ENCODE data around the gene C2orf69. TPM values are rescaled to one million over a fixed set of nuclear protein-coding genes. Genes with fewer than 3 reads are reported as not detected.

C2orf69 gene
- 10 to 100 TPM; 19.2 to 20.1 TPM for total RNA-seq

- peaks cover 32% of the 10 kb centered on the region for H3K4me1 Mint-ChIP-seq
- H3K27ac Mint-ChIP-seq: peak within 1 kb of the TSS; percentile 90
- peak; percentile 93 for DNase-seq
- peaks cover 25% of the 10 kb centered on the region for H3K36me3 Mint-ChIP-seq (ENCODE audit: low read depth)
- peaks cover 4% of the 10 kb centered on the region for H3K9me3 Mint-ChIP-seq
- CTCF ChIA-PET: interaction anchor here (0.8 to 1.5 kb wide), 3 partner anchors 20 to 171 kb away, joined by 3 to 5 read pairs (median 4); no protein-coding TSS in a partner anchor
- peak within 1 kb of the TSS; percentile 96 for H3K4me3 Mint-ChIP-seq
- POLR2A ChIA-PET: interaction anchor here (0.7 to 1.7 kb wide), 13 partner anchors 10 to 1869 kb away, joined by 3 to 7 read pairs (median 3); partner anchors contain the start of genes MAIP1, SGO2 and TYW5
- no peaks in the 10 kb centered on the region for H3K27me3 Mint-ChIP-seq
These were observed at the start of gene C2orf69 for GRCh38 chr2:199911052-199911876. C2orf69 (plus strand) TSS chr2:199911293; CDS start chr2:199911439, 146 bp downstream.

- no peak for DNase-seq
- ChIA-PET POLR2A (no interaction called here), CTCF (interaction anchor here (0.9 to 2.8 kb wide), 2 partner anchors 123 to 158 kb away, joined by 4 to 16 read pairs; no protein-coding TSS in a partner anchor)
- Mint-ChIP-seq H3K36me3 (ENCODE audit: low read depth) (no peaks in the 10 kb centered on the region), H3K4me1 (no peaks in the 10 kb centered on the region), H3K27ac (no peak overlapping the region), H3K27me3 (peaks cover 39% of the 10 kb centered on the region), H3K9me3 (no peaks in the 10 kb centered on the region), H3K4me3 (no peak overlapping the region)
These were observed 48.3 kb upstream of the C2orf69 start for GRCh38 chr2:199862788-199863187.

- H3K4me1 Mint-ChIP-seq: no peaks in the 10 kb centered on the region
- H3K4me3 Mint-ChIP-seq: no peak overlapping the region
- POLR2A ChIA-PET: no interaction called here
- no peak overlapping the region for H3K27ac Mint-ChIP-seq
- no peaks in the 10 kb centered on the region for H3K36me3 Mint-ChIP-seq (ENCODE audit: low read depth)
- peaks cover 49% of the 10 kb centered on the region for H3K27me3 Mint-ChIP-seq
- no peak for DNase-seq
- CTCF ChIA-PET: interaction anchor here (0.8 kb wide), 1 partner anchor 14 kb away, joined by 4 read pairs; no protein-coding TSS in a partner anchor
- H3K9me3 Mint-ChIP-seq: no peaks in the 10 kb centered on the region
These were observed 45.2 kb upstream of the C2orf69 start for GRCh38 chr2:199865905-199866304.

GRCh38 chr2:199868431-199869226, 42.5 kb upstream of the C2orf69 start:
- no peaks in the 10 kb centered on the region for H3K9me3 Mint-ChIP-seq
- H3K4me3 Mint-ChIP-seq: no peak overlapping the region
- no peak for DNase-seq
- H3K4me1 Mint-ChIP-seq: no peaks in the 10 kb centered on the region
- no peaks in the 10 kb centered on the region for H3K36me3 Mint-ChIP-seq (ENCODE audit: low read depth)
- H3K27ac Mint-ChIP-seq: no peak overlapping the region
- POLR2A ChIA-PET: no interaction called here
- CTCF ChIA-PET: no interaction called here
- H3K27me3 Mint-ChIP-seq: peaks cover 36% of the 10 kb centered on the region

GRCh38 chr2:199869227-199869541, 41.9 kb upstream of the C2orf69 start:
- peaks cover 5% of the 10 kb centered on the region for H3K9me3 Mint-ChIP-seq
- ChIA-PET CTCF (no interaction called here), POLR2A (no interaction called here)
- H3K27ac Mint-ChIP-seq: no peak overlapping the region
- H3K4me3 Mint-ChIP-seq: no peak overlapping the region
- H3K4me1 Mint-ChIP-seq: no peaks in the 10 kb centered on the region
- no peak for DNase-seq
- H3K27me3 Mint-ChIP-seq: peaks cover 34% of the 10 kb centered on the region
- peaks cover 3% of the 10 kb centered on the region for H3K36me3 Mint-ChIP-seq (ENCODE audit: low read depth)

GRCh38 chr2:199869653-199870052, 41.4 kb upstream of the C2orf69 start:
- Mint-ChIP-seq H3K9me3 (peaks cover 9% of the 10 kb centered on the region), H3K27ac (no peak overlapping the region), H3K27me3 (peaks cover 39% of the 10 kb centered on the region), H3K4me1 (no peaks in the 10 kb centered on the region), H3K4me3 (no peak overlapping the region), H3K36me3 (ENCODE audit: low read depth) (peaks cover 8% of the 10 kb centered on the region)
- ChIA-PET CTCF (no interaction called here), POLR2A (no interaction called here)
- DNase-seq: no peak

GRCh38 chr2:199870581-199870980, 40.5 kb upstream of the C2orf69 start:
- peaks cover 14% of the 10 kb centered on the region for H3K9me3 Mint-ChIP-seq
- H3K4me3 Mint-ChIP-seq: no peak overlapping the region
- no peak overlapping the region for H3K27ac Mint-ChIP-seq
- ChIA-PET CTCF (no interaction called here), POLR2A (no interaction called here)
- H3K36me3 Mint-ChIP-seq (ENCODE audit: low read depth): peaks cover 8% of the 10 kb centered on the region
- DNase-seq: no peak
- peaks cover 42% of the 10 kb centered on the region for H3K27me3 Mint-ChIP-seq
- no peaks in the 10 kb centered on the region for H3K4me1 Mint-ChIP-seq

- ChIA-PET CTCF (no interaction called here), POLR2A (no interaction called here)
- Mint-ChIP-seq H3K27me3 (peaks cover 25% of the 10 kb centered on the region), H3K27ac (no peak overlapping the region), H3K36me3 (ENCODE audit: low read depth) (peaks cover 8% of the 10 kb centered on the region), H3K4me1 (no peaks in the 10 kb centered on the region), H3K9me3 (peaks cover 14% of the 10 kb centered on the region), H3K4me3 (no peak overlapping the region)
- DNase-seq: no peak
These were observed 36.9 kb upstream of the C2orf69 start for GRCh38 chr2:199874209-199874608.

- H3K4me1 Mint-ChIP-seq: no peaks in the 10 kb centered on the region
- peaks cover 14% of the 10 kb centered on the region for H3K9me3 Mint-ChIP-seq
- no peak overlapping the region for H3K4me3 Mint-ChIP-seq
- H3K27me3 Mint-ChIP-seq: peaks cover 19% of the 10 kb centered on the region
- H3K27ac Mint-ChIP-seq: no peak overlapping the region
- H3K36me3 Mint-ChIP-seq (ENCODE audit: low read depth): peaks cover 8% of the 10 kb centered on the region
- CTCF ChIA-PET: no interaction called here
- DNase-seq: no peak
- POLR2A ChIA-PET: no interaction called here
These were observed 35.7 kb upstream of the C2orf69 start for GRCh38 chr2:199875400-199875799.

GRCh38 chr2:199882667-199883066, 28.4 kb upstream of the C2orf69 start:
- Mint-ChIP-seq H3K27ac (no peak overlapping the region), H3K9me3 (peaks cover 10% of the 10 kb centered on the region), H3K4me3 (no peak overlapping the region), H3K27me3 (no peaks in the 10 kb centered on the region), H3K4me1 (no peaks in the 10 kb centered on the region), H3K36me3 (ENCODE audit: low read depth) (no peaks in the 10 kb centered on the region)
- POLR2A ChIA-PET: no interaction called here
- no peak for DNase-seq
- CTCF ChIA-PET: no interaction called here

GRCh38 chr2:199883474-199884212, 27.4 kb upstream of the C2orf69 start:
- no peaks in the 10 kb centered on the region for H3K4me1 Mint-ChIP-seq
- no peak overlapping the region for H3K27ac Mint-ChIP-seq
- H3K36me3 Mint-ChIP-seq (ENCODE audit: low read depth): no peaks in the 10 kb centered on the region
- peaks cover 2% of the 10 kb centered on the region for H3K27me3 Mint-ChIP-seq
- POLR2A ChIA-PET: no interaction called here
- peaks cover 10% of the 10 kb centered on the region for H3K9me3 Mint-ChIP-seq
- CTCF ChIA-PET: no interaction called here
- DNase-seq: no peak
- no peak overlapping the region for H3K4me3 Mint-ChIP-seq

GRCh38 chr2:199895406-199895805, 15.7 kb upstream of the C2orf69 start:
- Mint-ChIP-seq H3K9me3 (no peaks in the 10 kb centered on the region), H3K36me3 (ENCODE audit: low read depth) (no peaks in the 10 kb centered on the region), H3K4me3 (no peak overlapping the region), H3K4me1 (no peaks in the 10 kb centered on the region), H3K27ac (no peak overlapping the region), H3K27me3 (peaks cover 12% of the 10 kb centered on the region)
- no peak for DNase-seq
- CTCF ChIA-PET: no interaction called here
- POLR2A ChIA-PET: no interaction called here

GRCh38 chr2:199896617-199897016, 14.5 kb upstream of the C2orf69 start:
- POLR2A ChIA-PET: no interaction called here
- Mint-ChIP-seq H3K9me3 (no peaks in the 10 kb centered on the region), H3K27me3 (peaks cover 9% of the 10 kb centered on the region), H3K4me3 (no peak overlapping the region), H3K27ac (no peak overlapping the region), H3K36me3 (ENCODE audit: low read depth) (no peaks in the 10 kb centered on the region), H3K4me1 (no peaks in the 10 kb centered on the region)
- DNase-seq: no peak
- CTCF ChIA-PET: no interaction called here

Measured in activated CD4-positive, alpha-beta memory T cell treated with anti-CD3 and anti-CD28 coated beads, Interleukin-2, amount 10 ng/mL, durations not matched to agents 7 days and 5 days (primary cell).